GM18499 (cell line): ENCODE results near the gene IFNL2.
"Not testable (repeated sequence)": the region's sequence is repeated elsewhere in the genome, so short reads cannot be mapped to it uniquely, and the experiment has no call there.

ENCODE experiments used
- ATAC-seq: cut with Tn5 transposase; IDR thresholded peaks from one replicate; pipeline ENCODE4 v1.9.1; 2021; ENCODE audit warnings: moderate number of reproducible peaks; ENCODE audit not compliant: insufficient read depth, unreplicated experiment

IFNL2 gene

GRCh38 chr19:39293394-39293793, 25.2 kb downstream of the IFNL2 start:
- no peak for ATAC-seq

- ATAC-seq: no peak
These were observed 28.0 kb downstream of the IFNL2 start, which contains the start of gene IFNL1 for GRCh38 chr19:39296055-39296645. Gene IFNL1 (plus strand): TSS chr19:39296407. CDS start chr19:39296422, 15 bp downstream.

GRCh38 chr19:39296906-39297305, 28.7 kb downstream of the IFNL2 start:
- no peak for ATAC-seq

- no peak for ATAC-seq
These were observed 29.9 kb downstream of the IFNL2 start for GRCh38 chr19:39297931-39298634.

GRCh38 chr19:39299404-39299803, 31.2 kb downstream of the IFNL2 start:
- no peak for ATAC-seq

- no peak for ATAC-seq
These were observed 31.6 kb downstream of the IFNL2 start for GRCh38 chr19:39299832-39300231.

- ATAC-seq: no peak
These were observed 32.8 kb downstream of the IFNL2 start for GRCh38 chr19:39301021-39301420.

GRCh38 chr19:39301562-39301961, 33.4 kb downstream of the IFNL2 start:
- ATAC-seq: no peak

- ATAC-seq: no peak
These were observed 35.4 kb downstream of the IFNL2 start for GRCh38 chr19:39303373-39304184.

- no peak for ATAC-seq
These were observed 36.0 kb downstream of the IFNL2 start for GRCh38 chr19:39304185-39304513.

- no peak for ATAC-seq
These were observed 36.7 kb downstream of the IFNL2 start for GRCh38 chr19:39304701-39305571.

GRCh38 chr19:39306075-39306474, 37.9 kb downstream of the IFNL2 start:
- no peak for ATAC-seq

GRCh38 chr19:39307046-39307821, 39.0 kb downstream of the IFNL2 start:
- ATAC-seq: no peak

- no peak for ATAC-seq
These were observed 39.8 kb downstream of the IFNL2 start for GRCh38 chr19:39307822-39308530.

GRCh38 chr19:39308531-39309304, 40.5 kb downstream of the IFNL2 start:
- ATAC-seq: no peak

GRCh38 chr19:39309305-39309670, 41.1 kb downstream of the IFNL2 start:
- not testable (repeated sequence) for ATAC-seq

GRCh38 chr19:39310558-39311311, 42.5 kb downstream of the IFNL2 start:
- no peak for ATAC-seq
